ENCODE data around the gene LARP6. TPM values are rescaled to one million over a fixed set of nuclear protein-coding genes. Genes with fewer than 3 reads are reported as not detected.

LARP6 gene
- polyA plus RNA-seq, 4 donors, result 2.3 to 7.1 (median 3.0) TPM; not detected in 1

DNA sequence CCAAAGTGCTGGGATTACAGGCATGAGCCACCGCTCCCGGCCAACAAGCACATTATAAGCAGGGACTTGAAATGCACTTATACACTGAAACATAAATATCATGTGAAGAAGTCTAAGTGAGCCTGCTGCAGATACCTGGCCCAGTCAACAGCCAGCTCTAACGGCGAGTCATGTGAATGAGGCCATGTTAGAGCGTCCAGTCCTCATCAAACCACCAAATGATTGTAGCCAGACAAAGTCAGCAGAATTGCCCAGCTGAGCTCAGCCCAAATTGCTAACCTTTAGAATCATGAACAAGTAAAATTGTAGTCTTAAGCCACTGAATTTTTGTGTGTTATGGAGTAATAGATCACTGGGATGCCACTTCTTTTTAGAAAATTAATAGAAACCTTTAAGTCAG is 52.8 kb downstream of the LARP6 start:
- Histone ChIP-seq H3K4me3 (ENCODE audit: low read depth in 1 of 3, low read length in 3 of 3) (no peak overlapping the region), H3K27me3 (ENCODE audit: control insufficient read depth in 3 of 3, insufficient read depth in 3 of 3, low read length in 3 of 3) (peaks cover 0 to 2% (median 0%) of the 10 kb centered on the region in 3 donors), H3K9me3 (ENCODE audit: control insufficient read depth in 2 of 2, insufficient read depth in 1 of 2, low read depth in 1 of 2, low read length in 1 of 2) (no peaks in the 10 kb centered on the region), H3K4me1 (ENCODE audit: control insufficient read depth in 3 of 3, insufficient read depth in 2 of 3, low read depth in 1 of 3, low read length in 2 of 3) (peaks cover 0 to 11% (median 3%) of the 10 kb centered on the region in 3 donors), H3K36me3 (ENCODE audit: control insufficient read depth in 3 of 3, insufficient read depth in 2 of 3, low read depth in 1 of 3, low read length in 3 of 3) (no peaks in the 10 kb centered on the region), H3K27ac (ENCODE audit: low read depth in 1 of 3, low read length in 2 of 3) (no peak overlapping the region)
- WGBS, 3 donors, result 89 to 95% (median 93%) methylated on average over 5 of the region's 5 CpGs
- no peak for DNase-seq
- FAIRE-seq, result no peak

DNA sequence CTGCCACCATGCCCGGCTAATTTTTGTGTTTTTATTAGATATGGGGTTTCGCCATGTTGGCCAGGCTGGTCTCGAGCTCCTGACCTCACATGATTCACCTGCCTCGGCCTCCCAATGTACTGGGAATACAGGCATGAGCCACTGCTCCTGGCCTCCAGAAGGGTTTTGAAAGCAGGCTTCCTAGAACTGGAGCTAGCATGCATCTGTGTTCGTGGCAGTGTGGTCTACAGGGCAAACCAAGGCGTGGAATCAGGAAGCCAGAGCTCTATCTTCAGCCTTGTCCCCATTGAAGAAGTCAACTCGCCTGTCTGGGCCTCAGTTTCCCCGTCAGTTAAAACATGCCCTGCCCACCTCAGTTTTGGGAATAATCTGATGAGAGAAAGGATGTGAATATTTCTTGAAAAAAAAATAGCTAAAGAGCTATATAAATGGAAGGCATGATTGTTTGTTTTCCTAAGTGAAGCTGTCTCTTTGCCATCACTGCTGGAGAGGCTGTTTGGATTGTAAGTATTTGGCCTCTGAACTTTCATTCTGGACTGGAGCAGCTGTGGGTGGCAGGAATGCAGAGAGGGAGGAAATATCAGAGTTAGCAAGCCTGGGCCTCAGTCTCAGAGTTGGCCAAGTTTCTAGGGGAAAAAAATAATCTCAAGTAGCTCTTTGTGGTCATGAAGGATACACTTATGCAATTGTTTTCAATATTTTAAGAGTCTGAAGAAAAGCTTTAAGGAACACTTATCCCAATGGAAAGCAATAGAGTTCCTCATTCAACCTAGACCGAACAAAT is 54.1 kb downstream of the LARP6 start:
- DNase-seq, result peak in 1 of 2 donors; percentile 39
- Histone ChIP-seq H3K27ac (ENCODE audit: low read depth in 1 of 3, low read length in 2 of 3) (no peak overlapping the region), H3K27me3 (ENCODE audit: control insufficient read depth in 3 of 3, insufficient read depth in 3 of 3, low read length in 3 of 3) (peaks cover 0 to 2% (median 0%) of the 10 kb centered on the region in 3 donors), H3K9me3 (ENCODE audit: control insufficient read depth in 2 of 2, insufficient read depth in 1 of 2, low read depth in 1 of 2, low read length in 1 of 2) (no peaks in the 10 kb centered on the region), H3K4me1 (ENCODE audit: control insufficient read depth in 3 of 3, insufficient read depth in 2 of 3, low read depth in 1 of 3, low read length in 2 of 3) (peaks cover 0 to 11% (median 3%) of the 10 kb centered on the region in 3 donors), H3K4me3 (ENCODE audit: low read depth in 1 of 3, low read length in 3 of 3) (no peak overlapping the region), H3K36me3 (ENCODE audit: control insufficient read depth in 3 of 3, insufficient read depth in 2 of 3, low read depth in 1 of 3, low read length in 3 of 3) (no peaks in the 10 kb centered on the region)
- no peak for FAIRE-seq
- 74 to 87% (median 81%) methylated on average over 9 of the region's 9 CpGs for WGBS, 3 donors

DNA sequence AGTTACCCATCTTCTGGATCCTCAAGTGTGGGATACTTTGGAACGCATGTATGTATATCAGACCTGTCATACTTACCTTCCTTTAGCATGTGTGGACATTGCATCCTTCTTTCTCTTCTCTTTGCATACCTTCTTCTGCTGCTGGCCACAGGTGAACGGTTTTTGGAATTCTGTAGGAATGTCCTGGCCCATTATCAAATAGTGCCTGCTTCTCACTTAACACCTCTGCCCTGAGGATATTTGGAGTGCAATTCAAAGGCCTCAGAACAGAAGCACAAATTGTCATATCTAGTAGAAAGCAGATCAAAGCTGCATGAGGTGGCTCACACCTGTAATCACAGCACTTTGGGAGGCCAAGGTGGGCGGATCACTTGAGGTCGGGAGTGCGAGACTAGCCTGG is 56.5 kb downstream of the LARP6 start:
- Histone ChIP-seq H3K27ac (ENCODE audit: low read depth in 1 of 3, low read length in 2 of 3) (no peak overlapping the region), H3K4me1 (ENCODE audit: control insufficient read depth in 3 of 3, insufficient read depth in 2 of 3, low read depth in 1 of 3, low read length in 2 of 3) (peaks cover 0 to 11% (median 3%) of the 10 kb centered on the region in 3 donors), H3K9me3 (ENCODE audit: control insufficient read depth in 2 of 2, insufficient read depth in 1 of 2, low read depth in 1 of 2, low read length in 1 of 2) (no peaks in the 10 kb centered on the region), H3K36me3 (ENCODE audit: control insufficient read depth in 3 of 3, insufficient read depth in 2 of 3, low read depth in 1 of 3, low read length in 3 of 3) (no peaks in the 10 kb centered on the region), H3K4me3 (ENCODE audit: low read depth in 1 of 3, low read length in 3 of 3) (no peak overlapping the region), H3K27me3 (ENCODE audit: control insufficient read depth in 3 of 3, insufficient read depth in 3 of 3, low read length in 3 of 3) (no peaks in the 10 kb centered on the region)
- FAIRE-seq (no peak), DNase-seq (no peak)
- 91 to 96% (median 94%) methylated on average over 5 of the region's 5 CpGs for WGBS, 3 donors

DNA sequence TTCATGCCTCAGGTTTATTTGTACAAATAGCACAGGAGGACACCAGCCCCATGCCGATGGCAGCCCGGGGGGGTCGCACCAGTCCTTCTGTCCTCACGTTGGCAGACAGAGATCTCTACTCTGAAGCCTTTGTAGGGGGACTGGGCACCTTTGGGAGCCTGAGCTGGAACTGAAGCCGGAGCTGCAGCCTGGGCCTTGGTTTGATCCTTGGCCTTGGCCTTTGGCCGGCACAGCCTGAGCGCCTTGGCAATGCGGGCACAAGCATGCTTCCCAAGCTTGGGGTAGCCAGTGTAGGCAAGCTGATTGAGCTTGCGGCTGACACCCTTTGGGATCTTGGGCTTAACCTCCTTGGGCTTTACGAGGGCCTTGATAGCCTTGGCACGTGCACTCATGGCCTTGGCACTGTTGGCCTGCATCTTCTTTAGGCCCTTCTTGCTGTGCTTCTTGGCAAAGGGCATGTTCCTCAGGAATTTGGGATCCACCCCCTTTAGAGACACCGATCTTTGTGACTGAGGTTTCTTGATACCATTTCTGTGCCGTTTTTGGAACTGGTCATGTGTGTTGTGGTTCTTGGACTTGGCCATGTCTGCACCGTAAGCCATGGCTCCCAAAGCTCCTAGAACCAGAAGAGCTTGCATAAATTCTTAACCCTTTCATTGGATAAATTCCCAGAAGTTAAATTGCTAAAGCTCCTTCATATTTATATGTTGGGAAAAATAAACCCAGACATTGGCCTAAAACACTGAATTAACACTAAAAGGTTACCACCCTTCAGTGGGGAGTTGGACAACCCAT is 57.2 kb downstream of the LARP6 start:
- WGBS, 3 donors, result 86 to 91% (median 91%) methylated on average over 14 of the region's 14 CpGs
- no peak overlapping the region for H3K4me3 ChIP-seq (ENCODE audit: low read depth in 1 of 3, low read length in 3 of 3)
- peaks cover 0 to 11% (median 3%) of the 10 kb centered on the region in 3 donors for H3K4me1 ChIP-seq (ENCODE audit: control insufficient read depth in 3 of 3, insufficient read depth in 2 of 3, low read depth in 1 of 3, low read length in 2 of 3)
- H3K36me3 ChIP-seq (ENCODE audit: control insufficient read depth in 3 of 3, insufficient read depth in 2 of 3, low read depth in 1 of 3, low read length in 3 of 3), result no peaks in the 10 kb centered on the region
- no peaks in the 10 kb centered on the region for H3K9me3 ChIP-seq (ENCODE audit: control insufficient read depth in 2 of 2, insufficient read depth in 1 of 2, low read depth in 1 of 2, low read length in 1 of 2)
- FAIRE-seq (no peak), DNase-seq (no peak)
- no peak overlapping the region for H3K27ac ChIP-seq (ENCODE audit: low read depth in 1 of 3, low read length in 2 of 3)
- no peaks in the 10 kb centered on the region for H3K27me3 ChIP-seq (ENCODE audit: control insufficient read depth in 3 of 3, insufficient read depth in 3 of 3, low read length in 3 of 3)

DNA sequence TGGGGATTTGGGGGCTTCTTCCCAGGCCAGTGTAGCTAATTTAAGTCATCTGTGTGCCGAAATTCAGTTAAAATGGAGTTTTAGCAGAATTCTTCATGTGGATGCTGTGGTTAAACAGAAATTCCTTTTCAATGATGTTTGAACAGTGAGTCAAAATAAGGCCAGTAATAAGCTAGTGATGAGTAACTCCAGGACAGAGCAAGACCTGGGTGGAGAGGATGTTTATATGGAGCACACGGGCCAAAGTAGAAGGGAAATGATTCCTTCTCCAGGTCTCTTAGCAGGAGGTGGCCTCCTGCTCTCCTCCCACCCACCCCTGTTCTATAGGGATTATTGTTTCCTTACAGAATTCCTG is 58.7 kb downstream of the LARP6 start:
- FAIRE-seq, result no peak
- H3K27ac ChIP-seq (ENCODE audit: low read depth in 1 of 3, low read length in 2 of 3), result peak overlapping the region in 1 of 3 donors; percentile 17
- no peak for DNase-seq
- peaks cover 0 to 8% (median 0%) of the 10 kb centered on the region in 3 donors for H3K4me1 ChIP-seq (ENCODE audit: control insufficient read depth in 3 of 3, insufficient read depth in 2 of 3, low read depth in 1 of 3, low read length in 2 of 3)
- no peaks in the 10 kb centered on the region for H3K9me3 ChIP-seq (ENCODE audit: control insufficient read depth in 2 of 2, insufficient read depth in 1 of 2, low read depth in 1 of 2, low read length in 1 of 2)
- 61 to 76% (median 72%) methylated on average over 2 of the region's 2 CpGs for WGBS, 3 donors
- no peaks in the 10 kb centered on the region for H3K36me3 ChIP-seq (ENCODE audit: control insufficient read depth in 3 of 3, insufficient read depth in 2 of 3, low read depth in 1 of 3, low read length in 3 of 3)
- H3K4me3 ChIP-seq (ENCODE audit: low read depth in 1 of 3, low read length in 3 of 3), result no peak overlapping the region
- no peaks in the 10 kb centered on the region for H3K27me3 ChIP-seq (ENCODE audit: control insufficient read depth in 3 of 3, insufficient read depth in 3 of 3, low read length in 3 of 3)

DNA sequence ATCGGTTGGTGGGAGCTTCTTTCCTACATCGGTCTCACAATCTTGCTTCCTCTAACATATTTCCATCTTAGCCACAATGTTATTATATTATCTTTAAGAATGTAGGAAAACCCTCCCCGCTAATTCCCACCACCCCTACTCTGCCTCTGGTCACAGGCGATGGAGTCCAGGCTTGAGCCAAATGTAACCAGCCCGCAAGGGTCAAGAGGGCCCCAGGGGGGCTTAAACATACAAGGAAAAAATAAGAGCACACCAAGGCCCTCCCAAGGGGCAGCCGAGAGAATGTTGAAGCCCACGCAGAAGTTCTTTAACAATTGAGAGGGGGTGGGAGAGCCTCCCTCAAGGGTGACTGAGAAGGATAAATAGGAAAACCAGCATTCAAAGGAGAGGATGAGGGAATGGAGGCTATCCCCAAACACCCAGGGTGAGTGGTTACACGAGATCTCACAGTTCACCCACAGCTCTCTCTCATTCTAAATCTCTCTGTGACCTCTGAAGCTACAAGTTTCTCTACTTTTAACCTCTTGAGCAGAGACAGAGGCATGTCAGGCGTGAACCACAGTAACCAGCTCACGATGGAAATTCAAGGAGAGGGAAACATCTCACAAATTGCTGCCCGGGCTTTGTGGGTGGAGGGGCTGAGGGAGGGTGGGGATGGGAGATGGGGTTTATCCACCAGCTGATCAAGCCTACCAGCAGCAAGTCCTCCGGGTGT is 59.2 kb downstream of the LARP6 start:
- Histone ChIP-seq H3K27ac (ENCODE audit: low read depth in 1 of 3, low read length in 2 of 3) (peak overlapping the region in 1 of 3 donors; percentile 17), H3K9me3 (ENCODE audit: control insufficient read depth in 2 of 2, insufficient read depth in 1 of 2, low read depth in 1 of 2, low read length in 1 of 2) (no peaks in the 10 kb centered on the region)
- no peak for FAIRE-seq

DNA sequence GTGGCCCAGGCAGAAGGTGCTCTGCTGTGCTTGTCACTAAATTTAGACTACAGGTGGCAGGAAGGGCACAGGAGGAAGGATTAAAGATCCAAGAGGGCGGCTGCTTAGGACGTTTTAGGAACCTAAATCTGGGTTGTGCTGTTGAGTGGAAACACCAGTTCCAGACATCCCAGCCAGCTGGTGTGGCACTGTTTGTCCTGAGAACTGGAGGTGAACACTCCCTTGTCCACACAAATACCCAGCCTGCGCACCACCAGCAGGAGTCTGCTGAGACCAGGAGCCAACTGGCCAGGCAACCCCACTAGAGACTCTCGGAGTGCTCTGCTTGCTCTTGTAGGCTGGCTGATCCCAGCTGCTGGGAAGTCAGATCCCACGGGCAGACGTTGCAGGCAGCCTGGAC is 60.3 kb downstream of the LARP6 start:
- 84 to 88% (median 84%) methylated on average over 6 of the region's 6 CpGs for WGBS, 3 donors
- no peak for FAIRE-seq
- Histone ChIP-seq H3K36me3 (ENCODE audit: control insufficient read depth in 3 of 3, insufficient read depth in 2 of 3, low read depth in 1 of 3, low read length in 3 of 3) (no peaks in the 10 kb centered on the region), H3K4me3 (ENCODE audit: low read depth in 1 of 3, low read length in 3 of 3) (no peak overlapping the region), H3K27me3 (ENCODE audit: control insufficient read depth in 3 of 3, insufficient read depth in 3 of 3, low read length in 3 of 3) (no peaks in the 10 kb centered on the region), H3K9me3 (ENCODE audit: control insufficient read depth in 2 of 2, insufficient read depth in 1 of 2, low read depth in 1 of 2, low read length in 1 of 2) (no peaks in the 10 kb centered on the region), H3K4me1 (ENCODE audit: control insufficient read depth in 3 of 3, insufficient read depth in 2 of 3, low read depth in 1 of 3, low read length in 2 of 3) (peaks cover 0 to 7% (median 0%) of the 10 kb centered on the region in 3 donors), H3K27ac (ENCODE audit: low read depth in 1 of 3, low read length in 2 of 3) (no peak overlapping the region)
- DNase-seq, result no peak

More for the DNA sequence above, 59.2 kb downstream of the LARP6 start:
- DNase-seq, result no peak
- 83 to 91% (median 85%) methylated on average over 12 of the region's 12 CpGs for WGBS, 3 donors
- Histone ChIP-seq H3K27me3 (ENCODE audit: control insufficient read depth in 3 of 3, insufficient read depth in 3 of 3, low read length in 3 of 3) (no peaks in the 10 kb centered on the region), H3K4me1 (ENCODE audit: control insufficient read depth in 3 of 3, insufficient read depth in 2 of 3, low read depth in 1 of 3, low read length in 2 of 3) (peaks cover 0 to 2% (median 0%) of the 10 kb centered on the region in 3 donors), H3K36me3 (ENCODE audit: control insufficient read depth in 3 of 3, insufficient read depth in 2 of 3, low read depth in 1 of 3, low read length in 3 of 3) (no peaks in the 10 kb centered on the region), H3K4me3 (ENCODE audit: low read depth in 1 of 3, low read length in 3 of 3) (no peak overlapping the region)

DNA sequence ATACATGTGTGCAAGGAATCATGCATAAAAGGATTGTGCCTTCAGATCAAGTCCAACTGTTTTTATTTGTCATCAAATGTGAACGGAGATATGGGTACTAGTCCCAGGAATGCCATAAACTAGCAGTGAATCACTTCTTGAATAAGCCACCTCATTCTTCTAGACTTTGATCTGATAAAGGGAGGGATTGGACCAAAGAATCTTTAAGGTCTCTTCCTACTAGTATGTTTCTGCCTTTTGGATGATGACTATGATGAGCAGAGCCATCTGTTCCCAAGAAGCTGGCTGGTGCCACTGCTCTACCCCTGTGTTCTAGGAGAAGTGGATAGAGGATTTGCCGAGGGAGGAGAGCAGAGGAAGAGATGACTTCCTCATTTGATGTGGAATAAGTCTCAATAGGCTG is 61.8 kb downstream of the LARP6 start:
- no peak overlapping the region for H3K4me3 ChIP-seq (ENCODE audit: low read depth in 1 of 3, low read length in 3 of 3)
- peak in 1 of 2 donors; percentile 65 for DNase-seq
- H3K4me1 ChIP-seq (ENCODE audit: control insufficient read depth in 3 of 3, insufficient read depth in 2 of 3, low read depth in 1 of 3, low read length in 2 of 3), result peaks cover 0 to 18% (median 0%) of the 10 kb centered on the region in 3 donors
- no peaks in the 10 kb centered on the region for H3K27me3 ChIP-seq (ENCODE audit: control insufficient read depth in 3 of 3, insufficient read depth in 3 of 3, low read length in 3 of 3)
- FAIRE-seq, result no peak
- WGBS, 3 donors, result 23 to 62% (median 58%) methylated on average over 2 of the region's 2 CpGs
- H3K27ac ChIP-seq (ENCODE audit: low read depth in 1 of 3, low read length in 2 of 3), result no peak overlapping the region
- no peaks in the 10 kb centered on the region for H3K36me3 ChIP-seq (ENCODE audit: control insufficient read depth in 3 of 3, insufficient read depth in 2 of 3, low read depth in 1 of 3, low read length in 3 of 3)
- no peaks in the 10 kb centered on the region for H3K9me3 ChIP-seq (ENCODE audit: control insufficient read depth in 2 of 2, insufficient read depth in 1 of 2, low read depth in 1 of 2, low read length in 1 of 2)

Measured in small intestine (tissue), 7 donors.